Gastroesophageal sphincter (tissue), 4 donors: ENCODE data around the gene ATP8B3. TPM values are rescaled to one million over a fixed set of nuclear protein-coding genes. Genes with fewer than 3 reads are reported as not detected.

Experiments used
- ATAC-seq: fragments of 150-250 bp; one replicate; pipeline ENCODE4 v1.9.1; 2016; ENCODE audit warnings: mild to moderate bottlenecking, moderate library complexity
- H3K27ac ChIP-seq, 4 donors: fragments of 200-600 bp; sonication (generic) in 3 of 4; 1 replicate in 3 of 4; 2 replicates in 1 of 4; pipeline ENCODE4 v1.5.1; 2016 to 2019
- H3K27me3 ChIP-seq: fragments of 200-600 bp; sonication (generic); one replicate; pipeline ENCODE4 v1.5.1; 2019
- H3K36me3 ChIP-seq, 2 donors: fragments of 200-600 bp; sonication (generic); one replicate each; pipeline ENCODE4 v1.5.1; 2019; ENCODE audit warnings: control low read depth in 1 of 2
- H3K4me1 ChIP-seq, 3 donors: fragments of 200-600 bp; sonication (generic); 1 replicate in 2 of 3; 2 replicates in 1 of 3; pipeline ENCODE4 v1.5.1; 2016 to 2019; ENCODE audit warnings: control low read depth in 2 of 3
- H3K4me3 ChIP-seq, 2 donors: fragments of 200-600 bp; sonication (generic); one replicate each; pipeline ENCODE4 v1.5.1; 2019; ENCODE audit warnings: mild to moderate bottlenecking in 1 of 2, moderate library complexity in 1 of 2
- H3K9me3 ChIP-seq, 3 donors: fragments of 200-600 bp; sonication (generic); one replicate each; pipeline ENCODE4 v1.5.1; 2017 to 2019; ENCODE audit warnings: control low read depth in 2 of 3
- CTCF ChIP-seq, 4 experiments: fragments of 200-600 bp in 2 of 4; fragments of 450-650 bp in 2 of 4; sonication (generic) in 1 of 4; IDR thresholded peaks; one replicate each; pipeline ENCODE4 v1.5.1; 2017 to 2019; ENCODE audit warnings: antibody characterized with exemption in 4 of 4, mild to moderate bottlenecking in 2 of 4, moderate library complexity in 2 of 4
- EP300 ChIP-seq: sonication (generic); formaldehyde crosslinking; IDR thresholded peaks from one replicate; pipeline ENCODE4 v1.6.1; 2017; ENCODE audit warnings: antibody characterized with exemption, mild to moderate bottlenecking
- POLR2A ChIP-seq, 2 donors: fragments of 450-650 bp; IDR thresholded peaks; one replicate each; pipeline ENCODE4 v1.6.1; 2017; ENCODE audit warnings: antibody characterized with exemption in 2 of 2, mild to moderate bottlenecking in 2 of 2, moderate library complexity in 1 of 2
- POLR2AphosphoS5 ChIP-seq: sonication (generic); formaldehyde crosslinking; IDR thresholded peaks from one replicate; pipeline ENCODE4 v1.6.1; 2017; ENCODE audit warnings: antibody characterized with exemption
- WGBS, 2 donors: methylation state at CpG; one replicate each; pipeline ENCODE4 v1.1.5; 2018; ENCODE audit warnings: low coverage in 1 of 2; 5-methylcytosine and 5-hydroxymethylcytosine counted together
- total RNA-seq, 4 donors: library from RNA; depleted of rRNA; stranded (reverse); fragments of >200 nt; gene quantifications; one replicate each; pipeline ENCODE4 v1.1.0, GENCODE V29; 2016

The ATP8B3 gene
- total RNA-seq, 4 donors from 2014 or later, result 0.27 to 1.4 (median 0.48) TPM

GRCh38 chr19:1826557-1827521, 14.8 kb upstream of the ATP8B3 start:
- no peaks in the 10 kb centered on the region for H3K27me3 ChIP-seq
- no peak overlapping the region for H3K27ac ChIP-seq
- no peaks in the 10 kb centered on the region for H3K9me3 ChIP-seq
- peaks cover 0 to 18% (median 10%) of the 10 kb centered on the region in 3 donors for H3K4me1 ChIP-seq
- TF ChIP-seq POLR2A (IDR thresholded peaks at IDR 0.05), result no peak
- no peak for TF ChIP-seq EP300
- no peak for TF ChIP-seq CTCF (IDR thresholded peaks at IDR 0.05)
- TF ChIP-seq POLR2AphosphoS5, result no peak
- H3K4me3 ChIP-seq, result no peak overlapping the region
- 13 to 63% methylated on average over 4 to 6 of the region's 63 CpGs for WGBS, 2 donors
- H3K36me3 ChIP-seq, result peaks cover 0 to 94% of the 10 kb centered on the region in 2 donors
- ATAC-seq, result no peak

GRCh38 chr19:1825909-1826556, 14.0 kb upstream of the ATP8B3 start:
- WGBS, 2 donors, result 59% methylated on average over 4 of the region's 15 CpGs; no CpG with 5 or more reads in 1 of the 2 donors
- Histone ChIP-seq H3K27ac (no peak overlapping the region), H3K36me3 (peaks cover 0 to 98% of the 10 kb centered on the region in 2 donors)

GRCh38 chr19:1824252-1824622, 12.2 kb upstream of the ATP8B3 start:
- H3K4me1 ChIP-seq, result peaks cover 0 to 18% (median 10%) of the 10 kb centered on the region in 3 donors

More at GRCh38 chr19:1825909-1826556, 14.0 kb upstream of the ATP8B3 start:
- no peak overlapping the region for H3K4me3 ChIP-seq
- ATAC-seq, result peak; percentile 82
- peaks cover 0 to 18% (median 10%) of the 10 kb centered on the region in 3 donors for H3K4me1 ChIP-seq
- H3K9me3 ChIP-seq, result no peaks in the 10 kb centered on the region
- H3K27me3 ChIP-seq, result no peaks in the 10 kb centered on the region
- peak in 3 of 4 experiments; percentile 89 to 93 (median 89) for TF ChIP-seq CTCF (IDR thresholded peaks at IDR 0.05)
- TF ChIP-seq EP300, result no peak

GRCh38 chr19:1823539-1824251, 11.6 kb upstream of the ATP8B3 start:
- H3K36me3 ChIP-seq, result peaks cover 0 to 99% of the 10 kb centered on the region in 2 donors

More at GRCh38 chr19:1824252-1824622, 12.2 kb upstream of the ATP8B3 start:
- Histone ChIP-seq H3K36me3 (peaks cover 0 to 99% of the 10 kb centered on the region in 2 donors), H3K4me3 (no peak overlapping the region), H3K9me3 (no peaks in the 10 kb centered on the region), H3K27me3 (no peaks in the 10 kb centered on the region), H3K27ac (no peak overlapping the region)
- no peak for ATAC-seq
- WGBS, 2 donors, result 61 to 69% methylated on average over 4 to 7 of the region's 14 CpGs
- TF ChIP-seq EP300 (no peak), CTCF (IDR thresholded peaks at IDR 0.05) (no peak), POLR2AphosphoS5 (no peak), POLR2A (IDR thresholded peaks at IDR 0.05) (no peak)

More at GRCh38 chr19:1823539-1824251, 11.6 kb upstream of the ATP8B3 start:
- Histone ChIP-seq H3K27ac (no peak overlapping the region), H3K9me3 (no peaks in the 10 kb centered on the region), H3K4me1 (peaks cover 0 to 18% (median 10%) of the 10 kb centered on the region in 3 donors), H3K4me3 (no peak overlapping the region), H3K27me3 (no peaks in the 10 kb centered on the region)
- no peak for ATAC-seq
- 72 to 100% methylated on average over 2 to 3 of the region's 36 CpGs for WGBS, 2 donors
- no peak for TF ChIP-seq POLR2A (IDR thresholded peaks at IDR 0.05)
- TF ChIP-seq EP300, result no peak
- no peak for TF ChIP-seq POLR2AphosphoS5
- TF ChIP-seq CTCF (IDR thresholded peaks at IDR 0.05), result no peak
